ENCODE data around the gene CX3CR1.

CX3CR1 gene

GRCh38 chr3:39220407-39221140, 59.3 kb downstream of the CX3CR1 start:
- DNase-seq = no peak

GRCh38 chr3:39219702-39220101, 60.1 kb downstream of the CX3CR1 start:
- no peak for DNase-seq

DNA sequence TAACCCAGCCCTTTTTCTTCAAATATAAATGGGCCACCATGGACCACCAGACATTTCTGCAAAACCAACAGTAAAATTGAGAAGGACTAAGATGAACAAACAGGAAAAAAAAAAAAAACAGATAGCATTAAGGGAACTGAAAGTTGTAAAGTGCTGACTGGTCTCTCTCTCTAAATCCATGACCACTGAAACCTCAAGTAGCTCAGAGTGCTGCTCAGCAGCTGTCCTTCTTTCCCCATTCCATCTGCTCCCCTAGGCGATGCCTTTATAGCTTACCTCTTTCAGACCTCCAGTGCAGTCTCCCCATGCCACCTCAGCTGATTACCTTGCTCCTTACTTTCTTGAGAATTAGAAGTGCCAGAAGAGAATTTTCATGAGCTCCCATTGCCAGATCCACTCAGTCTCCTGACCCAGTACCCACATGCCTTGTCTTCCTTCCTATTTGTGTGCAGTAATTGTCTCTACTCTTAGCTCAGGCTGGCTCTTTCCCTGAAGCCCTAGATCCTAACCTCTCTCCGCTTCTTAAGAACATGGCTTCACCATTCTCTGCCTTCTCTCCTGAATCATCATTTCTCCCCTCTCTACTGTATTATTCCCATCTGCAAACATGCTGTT, 63.6 kb downstream of the CX3CR1 start:
- DNase-seq = no peak

- no peak for DNase-seq
These were observed 66.2 kb downstream of the CX3CR1 start for GRCh38 chr3:39213613-39214012.

All from NCI-H2107 (cell line).